ENCODE results near the gene CADM1.

The CADM1 gene

GRCh38 chr11:115361025-115361424 lies 143.2 kb downstream of the CADM1 start:
- no peak for DNase-seq

- no peak for DNase-seq
Measured at GRCh38 chr11:115360186-115360824, 143.9 kb downstream of the CADM1 start.

- DNase-seq, result no peak
Measured at GRCh38 chr11:115357066-115357465, 147.1 kb downstream of the CADM1 start.

GRCh38 chr11:115352805-115353485 lies 151.3 kb downstream of the CADM1 start:
- no peak for DNase-seq

GRCh38 chr11:115349335-115350017 lies 154.7 kb downstream of the CADM1 start:
- DNase-seq, result no peak

- DNase-seq, result no peak
Measured at GRCh38 chr11:115348416-115348815, 155.8 kb downstream of the CADM1 start.

- DNase-seq, result no peak
Measured at GRCh38 chr11:115347106-115347505, 157.1 kb downstream of the CADM1 start.

- DNase-seq, result no peak
Measured at GRCh38 chr11:115345840-115346239, 158.4 kb downstream of the CADM1 start.

GRCh38 chr11:115345361-115345760 lies 158.9 kb downstream of the CADM1 start:
- no peak for DNase-seq

GRCh38 chr11:115344846-115345245 lies 159.4 kb downstream of the CADM1 start:
- no peak for DNase-seq

- no peak for DNase-seq
Measured at GRCh38 chr11:115342142-115342541, 162.1 kb downstream of the CADM1 start.

- no peak for DNase-seq
Measured at GRCh38 chr11:115340874-115341273, 163.3 kb downstream of the CADM1 start.

- DNase-seq, result no peak
Measured at GRCh38 chr11:115338476-115338875, 165.7 kb downstream of the CADM1 start.

- no peak for DNase-seq
Measured at GRCh38 chr11:115334932-115335788, 169.1 kb downstream of the CADM1 start.

- no peak for DNase-seq
Measured at GRCh38 chr11:115333949-115334348, 170.3 kb downstream of the CADM1 start.

GRCh38 chr11:115333121-115333520 lies 171.1 kb downstream of the CADM1 start:
- no peak for DNase-seq

GRCh38 chr11:115330684-115331482 lies 173.3 kb downstream of the CADM1 start:
- no peak for DNase-seq

- DNase-seq, result no peak
Measured at GRCh38 chr11:115326526-115326925, 177.7 kb downstream of the CADM1 start.

GRCh38 chr11:115325523-115325922 lies 178.7 kb downstream of the CADM1 start:
- DNase-seq, result peak in 1 of 56 donors; percentile 1

- peak in 17 of 56 donors; percentile 2 to 51 (median 14) for DNase-seq
Measured at GRCh38 chr11:115324581-115325432, 179.4 kb downstream of the CADM1 start.
